Parathyroid adenoma (tissue), 2 donors: ENCODE measurements around the gene MAVS.
"Not testable (repeated sequence)": the region's sequence is repeated elsewhere in the genome, so short reads cannot be mapped to it uniquely, and the experiment has no call there.

ENCODE experiments used
- H2AFZ ChIP-seq: fragments of 300-600 bp; sonication (generic); one replicate; pipeline ENCODE4 v1.7.0; 2017; ENCODE audit warnings: antibody characterized with exemption, mild to moderate bottlenecking
- H3K27ac ChIP-seq: fragments of 300-600 bp; sonication (generic); one replicate; pipeline ENCODE4 v1.7.0; 2017
- H3K27me3 ChIP-seq: fragments of 300-600 bp; sonication (generic); one replicate; pipeline ENCODE4 v1.7.0; 2017; ENCODE audit warnings: low read length; ENCODE audit not compliant: control insufficient read depth, insufficient read depth
- H3K36me3 ChIP-seq: fragments of 300-600 bp; sonication (generic); one replicate; pipeline ENCODE4 v1.7.0; 2017; ENCODE audit warnings: low read length; ENCODE audit not compliant: control insufficient read depth, insufficient read depth
- H3K4me1 ChIP-seq: fragments of 300-600 bp; sonication (generic); one replicate; pipeline ENCODE4 v1.7.0; 2017; ENCODE audit warnings: control low read depth
- H3K4me2 ChIP-seq: fragments of 300-600 bp; sonication (generic); one replicate; pipeline ENCODE4 v1.7.0; 2017; ENCODE audit warnings: low read length
- H3K4me3 ChIP-seq: fragments of 300-600 bp; sonication (generic); one replicate; pipeline ENCODE4 v1.7.0; 2017; ENCODE audit warnings: low read depth, low read length
- H3K79me2 ChIP-seq: fragments of 300-600 bp; sonication (generic); one replicate; pipeline ENCODE4 v1.7.0; 2017; ENCODE audit warnings: control low read depth
- H3K9ac ChIP-seq: fragments of 300-600 bp; sonication (generic); one replicate; pipeline ENCODE4 v1.7.0; 2017; ENCODE audit warnings: mild to moderate bottlenecking
- H3K9me3 ChIP-seq: fragments of 300-600 bp; sonication (generic); one replicate; pipeline ENCODE4 v1.7.0; 2017; ENCODE audit warnings: low read length; ENCODE audit not compliant: control insufficient read depth
- CTCF ChIP-seq: fragments of 300-600 bp; sonication (generic); IDR thresholded peaks from one replicate; pipeline ENCODE4 v1.7.0; 2017; ENCODE audit warnings: antibody characterized with exemption, mild to moderate bottlenecking
- donor health status: primary hyperparathyroidism.

Gene MAVS

GRCh38 chr20:3823881-3824280 lies 22.8 kb upstream of the MAVS start:
- no peaks in the 10 kb centered on the region for H3K27me3 ChIP-seq
- H3K27ac ChIP-seq = no peak overlapping the region
- no peaks in the 10 kb centered on the region for H3K79me2 ChIP-seq
- H3K9me3 ChIP-seq = no peaks in the 10 kb centered on the region
- TF ChIP-seq CTCF = no peak
- H2AFZ ChIP-seq = no peak overlapping the region
- no peak overlapping the region for H3K4me3 ChIP-seq
- H3K9ac ChIP-seq = no peak overlapping the region
- H3K36me3 ChIP-seq = no peaks in the 10 kb centered on the region
- H3K4me1 ChIP-seq = peaks cover 5% of the 10 kb centered on the region
- no peak overlapping the region for H3K4me2 ChIP-seq

- no peak overlapping the region for H3K4me3 ChIP-seq
- no peaks in the 10 kb centered on the region for H3K27me3 ChIP-seq
- no peaks in the 10 kb centered on the region for H3K36me3 ChIP-seq
- H2AFZ ChIP-seq = no peak overlapping the region
- TF ChIP-seq CTCF = no peak
- H3K4me2 ChIP-seq = no peak overlapping the region
- H3K9me3 ChIP-seq = no peaks in the 10 kb centered on the region
- no peaks in the 10 kb centered on the region for H3K4me1 ChIP-seq
- H3K27ac ChIP-seq = no peak overlapping the region
- no peak overlapping the region for H3K9ac ChIP-seq
- H3K79me2 ChIP-seq = no peaks in the 10 kb centered on the region
Observed at GRCh38 chr20:3825526-3825925, 21.1 kb upstream of the MAVS start.

DNA sequence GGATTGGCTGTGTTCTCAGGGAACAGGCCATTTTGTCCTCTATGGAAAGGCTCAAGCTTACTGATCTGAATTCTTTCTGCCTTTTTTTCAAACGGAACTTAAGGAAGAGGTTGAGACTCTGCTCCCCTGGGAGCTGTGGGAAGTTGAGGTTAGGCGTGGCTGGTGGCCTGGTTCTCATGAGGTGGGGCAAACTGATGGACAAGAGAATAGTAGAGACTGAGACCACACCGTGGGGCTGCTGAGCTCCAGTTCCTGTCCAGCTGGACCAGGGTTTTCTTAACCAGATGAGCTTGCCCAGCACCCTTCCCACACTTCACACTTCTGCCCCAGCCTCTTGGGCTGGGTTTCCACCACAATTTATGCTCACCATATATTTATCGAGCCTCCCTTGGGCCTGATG lies 20.2 kb upstream of the MAVS start:
- Histone ChIP-seq H3K4me1 (no peaks in the 10 kb centered on the region), H3K36me3 (no peaks in the 10 kb centered on the region), H3K4me3 (no peak overlapping the region), H3K9me3 (no peaks in the 10 kb centered on the region), H3K4me2 (no peak overlapping the region), H3K27ac (no peak overlapping the region), H3K9ac (no peak overlapping the region), H3K79me2 (no peaks in the 10 kb centered on the region), H3K27me3 (no peaks in the 10 kb centered on the region), H2AFZ (no peak overlapping the region)
- no peak for TF ChIP-seq CTCF

- Histone ChIP-seq H3K4me3 (no peak overlapping the region), H3K4me2 (no peak overlapping the region), H3K4me1 (no peaks in the 10 kb centered on the region), H3K36me3 (no peaks in the 10 kb centered on the region), H3K9ac (no peak overlapping the region), H3K27ac (no peak overlapping the region), H3K9me3 (no peaks in the 10 kb centered on the region), H2AFZ (no peak overlapping the region), H3K27me3 (no peaks in the 10 kb centered on the region), H3K79me2 (no peaks in the 10 kb centered on the region)
- TF ChIP-seq CTCF = no peak
Observed at GRCh38 chr20:3828798-3829197, 17.8 kb upstream of the MAVS start.

DNA sequence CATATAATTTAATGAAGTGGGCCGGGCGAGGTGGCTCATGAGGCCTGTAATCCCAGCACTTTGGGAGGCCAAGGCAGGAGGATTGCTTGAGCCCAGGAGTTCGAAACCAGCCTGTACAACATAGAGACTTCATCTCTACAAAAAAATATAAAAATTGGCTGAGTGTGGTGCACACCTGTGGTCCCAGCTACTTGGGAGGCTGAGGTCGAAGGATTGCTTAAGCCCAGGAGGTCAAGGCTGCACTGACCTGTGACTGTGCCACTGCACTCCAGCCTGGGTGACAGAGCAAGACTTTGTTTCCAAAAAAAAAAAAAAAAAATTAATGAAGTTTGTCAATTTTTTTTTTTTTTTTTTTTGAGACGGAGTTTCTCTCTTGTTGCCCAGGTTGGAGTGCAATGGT lies 16.7 kb upstream of the MAVS start:
- not testable (repeated sequence) for H3K27me3 ChIP-seq, H3K27ac ChIP-seq, H3K9ac ChIP-seq, H3K4me2 ChIP-seq, H3K36me3 ChIP-seq, H2AFZ ChIP-seq, H3K79me2 ChIP-seq, H3K4me3 ChIP-seq, H3K4me1 ChIP-seq, H3K9me3 ChIP-seq
